ENCODE results near the gene LYRM4.

GRCh38 chr6:5249451-5250122 is 11.2 kb downstream of the LYRM4 start:
- TF ChIP-seq, protein P1, sequence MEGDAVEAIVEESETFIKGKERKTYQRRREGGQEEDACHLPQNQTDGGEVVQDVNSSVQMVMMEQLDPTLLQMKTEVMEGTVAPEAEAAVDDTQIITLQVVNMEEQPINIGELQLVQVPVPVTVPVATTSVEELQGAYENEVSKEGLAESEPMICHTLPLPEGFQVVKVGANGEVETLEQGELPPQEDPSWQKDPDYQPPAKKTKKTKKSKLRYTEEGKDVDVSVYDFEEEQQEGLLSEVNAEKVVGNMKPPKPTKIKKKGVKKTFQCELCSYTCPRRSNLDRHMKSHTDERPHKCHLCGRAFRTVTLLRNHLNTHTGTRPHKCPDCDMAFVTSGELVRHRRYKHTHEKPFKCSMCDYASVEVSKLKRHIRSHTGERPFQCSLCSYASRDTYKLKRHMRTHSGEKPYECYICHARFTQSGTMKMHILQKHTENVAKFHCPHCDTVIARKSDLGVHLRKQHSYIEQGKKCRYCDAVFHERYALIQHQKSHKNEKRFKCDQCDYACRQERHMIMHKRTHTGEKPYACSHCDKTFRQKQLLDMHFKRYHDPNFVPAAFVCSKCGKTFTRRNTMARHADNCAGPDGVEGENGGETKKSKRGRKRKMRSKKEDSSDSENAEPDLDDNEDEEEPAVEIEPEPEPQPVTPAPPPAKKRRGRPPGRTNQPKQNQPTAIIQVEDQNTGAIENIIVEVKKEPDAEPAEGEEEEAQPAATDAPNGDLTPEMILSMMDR (conservative IDR thresholded peaks at IDR 0.05; ENCODE audit: low read depth in 2 of 2) = no peak
- TF ChIP-seq, protein P2, sequence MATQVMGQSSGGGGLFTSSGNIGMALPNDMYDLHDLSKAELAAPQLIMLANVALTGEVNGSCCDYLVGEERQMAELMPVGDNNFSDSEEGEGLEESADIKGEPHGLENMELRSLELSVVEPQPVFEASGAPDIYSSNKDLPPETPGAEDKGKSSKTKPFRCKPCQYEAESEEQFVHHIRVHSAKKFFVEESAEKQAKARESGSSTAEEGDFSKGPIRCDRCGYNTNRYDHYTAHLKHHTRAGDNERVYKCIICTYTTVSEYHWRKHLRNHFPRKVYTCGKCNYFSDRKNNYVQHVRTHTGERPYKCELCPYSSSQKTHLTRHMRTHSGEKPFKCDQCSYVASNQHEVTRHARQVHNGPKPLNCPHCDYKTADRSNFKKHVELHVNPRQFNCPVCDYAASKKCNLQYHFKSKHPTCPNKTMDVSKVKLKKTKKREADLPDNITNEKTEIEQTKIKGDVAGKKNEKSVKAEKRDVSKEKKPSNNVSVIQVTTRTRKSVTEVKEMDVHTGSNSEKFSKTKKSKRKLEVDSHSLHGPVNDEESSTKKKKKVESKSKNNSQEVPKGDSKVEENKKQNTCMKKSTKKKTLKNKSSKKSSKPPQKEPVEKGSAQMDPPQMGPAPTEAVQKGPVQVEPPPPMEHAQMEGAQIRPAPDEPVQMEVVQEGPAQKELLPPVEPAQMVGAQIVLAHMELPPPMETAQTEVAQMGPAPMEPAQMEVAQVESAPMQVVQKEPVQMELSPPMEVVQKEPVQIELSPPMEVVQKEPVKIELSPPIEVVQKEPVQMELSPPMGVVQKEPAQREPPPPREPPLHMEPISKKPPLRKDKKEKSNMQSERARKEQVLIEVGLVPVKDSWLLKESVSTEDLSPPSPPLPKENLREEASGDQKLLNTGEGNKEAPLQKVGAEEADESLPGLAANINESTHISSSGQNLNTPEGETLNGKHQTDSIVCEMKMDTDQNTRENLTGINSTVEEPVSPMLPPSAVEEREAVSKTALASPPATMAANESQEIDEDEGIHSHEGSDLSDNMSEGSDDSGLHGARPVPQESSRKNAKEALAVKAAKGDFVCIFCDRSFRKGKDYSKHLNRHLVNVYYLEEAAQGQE (IDR thresholded peaks at IDR 0.05; ENCODE audit: unreplicated experiment) = no peak
- no peak for TF ChIP-seq CREB1 (CRISPR knock-in tag; IDR thresholded peaks at IDR 0.05; ENCODE audit: low read depth)
- no peak for TF ChIP-seq EZH2 (IDR thresholded peaks at IDR 0.05; ENCODE audit: low read depth, unreplicated experiment)
- no peak for TF ChIP-seq POLR2AphosphoS5 (IDR thresholded peaks at IDR 0.05; ENCODE audit: low read depth)
- no peak for TF ChIP-seq JUNB (IDR thresholded peaks at IDR 0.05; ENCODE audit: unreplicated experiment)
- TF ChIP-seq, protein P3, sequence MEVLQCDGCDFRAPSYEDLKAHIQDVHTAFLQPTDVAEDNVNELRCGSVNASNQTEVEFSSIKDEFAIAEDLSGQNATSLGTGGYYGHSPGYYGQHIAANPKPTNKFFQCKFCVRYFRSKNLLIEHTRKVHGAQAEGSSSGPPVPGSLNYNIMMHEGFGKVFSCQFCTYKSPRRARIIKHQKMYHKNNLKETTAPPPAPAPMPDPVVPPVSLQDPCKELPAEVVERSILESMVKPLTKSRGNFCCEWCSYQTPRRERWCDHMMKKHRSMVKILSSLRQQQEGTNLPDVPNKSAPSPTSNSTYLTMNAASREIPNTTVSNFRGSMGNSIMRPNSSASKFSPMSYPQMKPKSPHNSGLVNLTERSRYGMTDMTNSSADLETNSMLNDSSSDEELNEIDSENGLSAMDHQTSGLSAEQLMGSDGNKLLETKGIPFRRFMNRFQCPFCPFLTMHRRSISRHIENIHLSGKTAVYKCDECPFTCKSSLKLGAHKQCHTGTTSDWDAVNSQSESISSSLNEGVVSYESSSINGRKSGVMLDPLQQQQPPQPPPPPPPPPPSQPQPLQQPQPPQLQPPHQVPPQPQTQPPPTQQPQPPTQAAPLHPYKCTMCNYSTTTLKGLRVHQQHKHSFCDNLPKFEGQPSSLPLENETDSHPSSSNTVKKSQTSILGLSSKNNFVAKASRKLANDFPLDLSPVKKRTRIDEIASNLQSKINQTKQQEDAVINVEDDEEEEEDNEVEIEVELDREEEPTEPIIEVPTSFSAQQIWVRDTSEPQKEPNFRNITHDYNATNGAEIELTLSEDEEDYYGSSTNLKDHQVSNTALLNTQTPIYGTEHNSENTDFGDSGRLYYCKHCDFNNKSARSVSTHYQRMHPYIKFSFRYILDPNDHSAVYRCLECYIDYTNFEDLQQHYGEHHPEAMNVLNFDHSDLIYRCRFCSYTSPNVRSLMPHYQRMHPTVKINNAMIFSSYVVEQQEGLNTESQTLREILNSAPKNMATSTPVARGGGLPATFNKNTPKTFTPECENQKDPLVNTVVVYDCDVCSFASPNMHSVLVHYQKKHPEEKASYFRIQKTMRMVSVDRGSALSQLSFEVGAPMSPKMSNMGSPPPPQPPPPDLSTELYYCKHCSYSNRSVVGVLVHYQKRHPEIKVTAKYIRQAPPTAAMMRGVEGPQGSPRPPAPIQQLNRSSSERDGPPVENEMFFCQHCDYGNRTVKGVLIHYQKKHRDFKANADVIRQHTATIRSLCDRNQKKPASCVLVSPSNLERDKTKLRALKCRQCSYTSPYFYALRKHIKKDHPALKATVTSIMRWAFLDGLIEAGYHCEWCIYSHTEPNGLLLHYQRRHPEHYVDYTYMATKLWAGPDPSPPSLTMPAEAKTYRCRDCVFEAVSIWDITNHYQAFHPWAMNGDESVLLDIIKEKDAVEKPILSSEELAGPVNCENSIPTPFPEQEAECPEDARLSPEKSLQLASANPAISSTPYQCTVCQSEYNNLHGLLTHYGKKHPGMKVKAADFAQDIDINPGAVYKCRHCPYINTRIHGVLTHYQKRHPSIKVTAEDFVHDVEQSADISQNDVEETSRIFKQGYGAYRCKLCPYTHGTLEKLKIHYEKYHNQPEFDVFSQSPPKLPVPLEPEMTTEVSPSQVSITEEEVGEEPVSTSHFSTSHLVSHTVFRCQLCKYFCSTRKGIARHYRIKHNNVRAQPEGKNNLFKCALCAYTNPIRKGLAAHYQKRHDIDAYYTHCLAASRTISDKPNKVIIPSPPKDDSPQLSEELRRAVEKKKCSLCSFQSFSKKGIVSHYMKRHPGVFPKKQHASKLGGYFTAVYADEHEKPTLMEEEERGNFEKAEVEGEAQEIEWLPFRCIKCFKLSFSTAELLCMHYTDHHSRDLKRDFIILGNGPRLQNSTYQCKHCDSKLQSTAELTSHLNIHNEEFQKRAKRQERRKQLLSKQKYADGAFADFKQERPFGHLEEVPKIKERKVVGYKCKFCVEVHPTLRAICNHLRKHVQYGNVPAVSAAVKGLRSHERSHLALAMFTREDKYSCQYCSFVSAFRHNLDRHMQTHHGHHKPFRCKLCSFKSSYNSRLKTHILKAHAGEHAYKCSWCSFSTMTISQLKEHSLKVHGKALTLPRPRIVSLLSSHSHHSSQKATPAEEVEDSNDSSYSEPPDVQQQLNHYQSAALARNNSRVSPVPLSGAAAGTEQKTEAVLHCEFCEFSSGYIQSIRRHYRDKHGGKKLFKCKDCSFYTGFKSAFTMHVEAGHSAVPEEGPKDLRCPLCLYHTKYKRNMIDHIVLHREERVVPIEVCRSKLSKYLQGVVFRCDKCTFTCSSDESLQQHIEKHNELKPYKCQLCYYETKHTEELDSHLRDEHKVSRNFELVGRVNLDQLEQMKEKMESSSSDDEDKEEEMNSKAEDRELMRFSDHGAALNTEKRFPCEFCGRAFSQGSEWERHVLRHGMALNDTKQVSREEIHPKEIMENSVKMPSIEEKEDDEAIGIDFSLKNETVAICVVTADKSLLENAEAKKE (CRISPR knock-in tag; IDR thresholded peaks at IDR 0.05) = no peak
- no peak for TF ChIP-seq ZNF331 (CRISPR knock-in tag; IDR thresholded peaks at IDR 0.05; ENCODE audit: low read depth)
- no peak for TF ChIP-seq ZNF114 (CRISPR knock-in tag; IDR thresholded peaks at IDR 0.05)
- no peak for TF ChIP-seq NANOG (IDR thresholded peaks at IDR 0.05; ENCODE audit: borderline replicate concordance)
- TF ChIP-seq, protein P4, sequence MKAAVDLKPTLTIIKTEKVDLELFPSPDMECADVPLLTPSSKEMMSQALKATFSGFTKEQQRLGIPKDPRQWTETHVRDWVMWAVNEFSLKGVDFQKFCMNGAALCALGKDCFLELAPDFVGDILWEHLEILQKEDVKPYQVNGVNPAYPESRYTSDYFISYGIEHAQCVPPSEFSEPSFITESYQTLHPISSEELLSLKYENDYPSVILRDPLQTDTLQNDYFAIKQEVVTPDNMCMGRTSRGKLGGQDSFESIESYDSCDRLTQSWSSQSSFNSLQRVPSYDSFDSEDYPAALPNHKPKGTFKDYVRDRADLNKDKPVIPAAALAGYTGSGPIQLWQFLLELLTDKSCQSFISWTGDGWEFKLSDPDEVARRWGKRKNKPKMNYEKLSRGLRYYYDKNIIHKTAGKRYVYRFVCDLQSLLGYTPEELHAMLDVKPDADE (IDR thresholded peaks at IDR 0.05) = no peak
- no peak for TF ChIP-seq EZH2phosphoT487 (IDR thresholded peaks at IDR 0.05; ENCODE audit: unreplicated experiment)
